DND-41 (cell line): ENCODE data around the gene OR56A4.

Experiments used
- EZH2 ChIP-seq: IDR thresholded peaks from 3 replicates; pipeline ENCODE4 v1.6.1; 2012; ENCODE audit warnings: borderline replicate concordance, low read depth, mild to moderate bottlenecking, moderate library complexity, low read length, inconsistent platforms; ENCODE audit not compliant: severe bottlenecking
- TF ChIP-seq, protein P1 (sequence below): IDR thresholded peaks from 2 replicates; pipeline ENCODE4 v1.5.1; 2012; ENCODE audit warnings: borderline replicate concordance, low read length, moderate library complexity, mild to moderate bottlenecking; ENCODE audit not compliant: poor library complexity, severe bottlenecking; ENCODE audit errors: extremely low read depth

DNA sequence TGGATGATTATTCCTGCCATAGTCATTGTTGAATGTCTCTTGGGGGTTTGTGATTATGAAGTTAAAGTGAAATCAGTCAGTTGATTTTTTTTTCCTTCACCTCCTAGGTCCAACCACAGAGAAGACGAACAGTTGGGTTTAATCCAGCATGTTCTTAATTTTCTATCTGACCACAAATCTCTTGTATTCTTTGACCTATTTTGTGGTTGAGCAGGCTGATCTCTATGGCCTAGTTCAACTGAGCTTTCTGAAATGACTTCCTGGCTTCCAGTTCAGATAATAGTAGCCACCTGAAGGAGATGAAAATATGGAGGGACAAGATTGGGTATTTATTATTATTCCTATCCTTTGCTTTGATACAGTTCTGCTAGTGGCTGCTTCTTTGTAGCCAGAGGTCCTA, 33.2 kb downstream of the OR56A4 start:
- TF ChIP-seq, protein P1, sequence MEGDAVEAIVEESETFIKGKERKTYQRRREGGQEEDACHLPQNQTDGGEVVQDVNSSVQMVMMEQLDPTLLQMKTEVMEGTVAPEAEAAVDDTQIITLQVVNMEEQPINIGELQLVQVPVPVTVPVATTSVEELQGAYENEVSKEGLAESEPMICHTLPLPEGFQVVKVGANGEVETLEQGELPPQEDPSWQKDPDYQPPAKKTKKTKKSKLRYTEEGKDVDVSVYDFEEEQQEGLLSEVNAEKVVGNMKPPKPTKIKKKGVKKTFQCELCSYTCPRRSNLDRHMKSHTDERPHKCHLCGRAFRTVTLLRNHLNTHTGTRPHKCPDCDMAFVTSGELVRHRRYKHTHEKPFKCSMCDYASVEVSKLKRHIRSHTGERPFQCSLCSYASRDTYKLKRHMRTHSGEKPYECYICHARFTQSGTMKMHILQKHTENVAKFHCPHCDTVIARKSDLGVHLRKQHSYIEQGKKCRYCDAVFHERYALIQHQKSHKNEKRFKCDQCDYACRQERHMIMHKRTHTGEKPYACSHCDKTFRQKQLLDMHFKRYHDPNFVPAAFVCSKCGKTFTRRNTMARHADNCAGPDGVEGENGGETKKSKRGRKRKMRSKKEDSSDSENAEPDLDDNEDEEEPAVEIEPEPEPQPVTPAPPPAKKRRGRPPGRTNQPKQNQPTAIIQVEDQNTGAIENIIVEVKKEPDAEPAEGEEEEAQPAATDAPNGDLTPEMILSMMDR = no peak
- TF ChIP-seq EZH2 = no peak
